Mammary epithelial cell (primary cell): ENCODE results near the gene ATP11A.

Source experiments
- CTCF ChIP-seq, 2 donors: IDR thresholded peaks in 1 of 2; conservative IDR thresholded peaks in 1 of 2; 2 replicates each; pipeline ENCODE4 v1.5.1; 2011 to 2012; ENCODE audit warnings: inconsistent platforms in 2 of 2, low read length in 2 of 2, mild to moderate bottlenecking in 2 of 2, control low read depth in 1 of 2, low read depth in 1 of 2; ENCODE audit not compliant: insufficient read depth in 1 of 2; ENCODE audit errors: extremely low read depth in 1 of 2
- EZH2 ChIP-seq: IDR thresholded peaks from 2 replicates; pipeline ENCODE4 v1.6.1; 2012; ENCODE audit warnings: low read length, inconsistent platforms, borderline replicate concordance

DNA sequence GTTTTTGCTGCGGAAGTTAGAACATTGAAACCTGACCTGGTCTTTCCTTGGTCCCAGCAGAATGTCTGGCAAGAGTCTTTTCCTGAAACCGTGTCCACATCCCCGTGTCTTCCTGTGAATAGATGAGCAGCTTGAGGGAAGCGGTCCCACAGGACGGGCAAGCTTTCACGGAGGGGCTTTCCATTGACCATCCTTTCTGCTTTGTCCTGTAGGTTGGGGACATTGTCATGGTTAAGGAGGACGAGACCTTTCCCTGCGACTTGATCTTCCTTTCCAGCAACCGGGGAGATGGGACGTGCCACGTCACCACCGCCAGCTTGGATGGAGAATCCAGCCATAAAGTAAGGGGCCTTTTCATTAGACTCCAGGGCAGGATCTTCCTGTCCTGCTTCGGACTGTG is 126.0 kb downstream of the ATP11A start:
- TF ChIP-seq CTCF (conservative IDR thresholded peaks at IDR 0.05 in 1 of 2, IDR thresholded peaks at IDR 0.05 in 1 of 2; ENCODE audit: extremely low read depth in 1 of 2, insufficient read depth in 1 of 2, low read depth in 1 of 2, low read length in 2 of 2) (no peak), EZH2 (no peak)
